T1000 (cell line): ENCODE results near the gene AATK.
"Not testable (repeated sequence)": the region's sequence is repeated elsewhere in the genome, so short reads cannot be mapped to it uniquely, and the experiment has no call there.

Experiments used
- DNase-seq: peaks from one replicate; lab custom pipeline; 2025; ENCODE audit warnings: mixed read lengths; lab: John Stamatoyannopoulos, UW

The AATK gene

DNA sequence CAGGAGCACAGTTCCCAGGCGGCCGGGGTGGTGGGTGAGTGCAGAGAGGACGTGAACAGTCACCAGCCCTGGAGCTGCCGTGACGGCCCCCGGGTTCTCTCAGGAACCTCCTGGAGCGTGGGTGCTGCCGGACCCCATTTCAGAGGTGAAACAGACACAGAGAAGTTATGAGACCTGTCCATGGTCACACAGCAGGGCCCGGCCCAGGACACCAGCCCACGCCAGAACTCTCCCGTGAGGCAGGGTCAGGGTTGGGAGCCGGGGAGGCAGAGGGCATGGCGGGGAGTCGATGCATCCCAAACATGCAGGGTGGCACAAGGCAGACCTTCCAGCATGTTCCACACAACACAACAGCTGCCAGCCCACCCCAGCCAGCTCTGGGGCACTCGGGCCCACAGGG is 4.5 kb downstream of the AATK start:
- DNase-seq = no peak

DNA sequence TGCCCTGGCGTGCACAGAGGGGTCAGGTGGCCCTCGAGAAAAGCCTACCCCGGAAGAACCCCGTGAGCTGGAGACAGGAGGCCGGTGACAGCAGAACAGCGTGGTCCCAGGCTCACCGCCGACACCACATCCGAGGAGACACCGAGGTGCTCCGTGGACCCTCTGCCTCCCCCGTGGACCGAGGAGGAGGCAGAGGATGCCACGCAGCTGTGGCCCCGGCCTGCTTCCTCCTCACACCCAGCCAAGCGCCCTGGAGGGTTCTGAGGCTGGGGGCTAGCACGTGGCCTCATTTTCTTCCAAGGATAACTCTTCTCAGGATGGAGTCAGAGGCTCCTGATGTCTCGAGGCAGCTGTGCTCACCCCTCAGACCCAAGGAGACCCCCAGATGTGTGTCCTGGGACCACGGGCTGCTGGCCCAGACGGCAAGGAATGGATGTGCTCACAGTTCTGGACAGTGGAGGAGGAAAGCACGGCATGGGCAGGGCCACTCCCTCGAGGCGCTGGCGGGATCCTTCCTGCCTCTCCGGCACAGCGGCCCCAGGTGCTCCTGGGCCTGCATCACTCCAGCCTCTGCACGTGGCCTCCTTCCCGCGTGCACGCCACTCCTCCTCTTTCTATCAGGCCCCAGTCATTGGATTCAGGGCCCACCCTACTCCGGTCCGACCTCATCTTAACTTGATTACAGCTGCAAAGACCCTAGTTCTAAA is 5.1 kb downstream of the AATK start:
- no peak for DNase-seq

DNA sequence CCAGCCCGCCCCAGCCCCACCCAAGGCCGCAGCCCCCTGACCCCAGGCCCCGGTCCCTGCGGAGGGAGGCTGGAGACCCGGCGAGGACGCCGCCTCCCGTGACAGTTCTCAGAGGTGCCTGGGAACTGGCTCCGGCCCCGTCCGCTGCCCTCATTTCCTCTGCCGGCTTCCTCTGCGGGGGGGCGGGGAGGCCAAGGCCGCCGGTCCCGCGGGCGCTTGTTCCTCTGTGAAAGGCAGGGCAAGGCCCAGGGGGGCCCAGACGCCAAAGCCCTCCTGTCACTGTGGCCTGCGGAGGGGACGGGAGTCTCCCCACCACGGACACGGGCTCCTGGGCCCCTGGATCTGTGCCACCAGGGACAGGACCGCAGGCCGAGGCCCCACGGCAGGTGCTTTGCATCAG is 5.7 kb downstream of the AATK start:
- no peak for DNase-seq

DNA sequence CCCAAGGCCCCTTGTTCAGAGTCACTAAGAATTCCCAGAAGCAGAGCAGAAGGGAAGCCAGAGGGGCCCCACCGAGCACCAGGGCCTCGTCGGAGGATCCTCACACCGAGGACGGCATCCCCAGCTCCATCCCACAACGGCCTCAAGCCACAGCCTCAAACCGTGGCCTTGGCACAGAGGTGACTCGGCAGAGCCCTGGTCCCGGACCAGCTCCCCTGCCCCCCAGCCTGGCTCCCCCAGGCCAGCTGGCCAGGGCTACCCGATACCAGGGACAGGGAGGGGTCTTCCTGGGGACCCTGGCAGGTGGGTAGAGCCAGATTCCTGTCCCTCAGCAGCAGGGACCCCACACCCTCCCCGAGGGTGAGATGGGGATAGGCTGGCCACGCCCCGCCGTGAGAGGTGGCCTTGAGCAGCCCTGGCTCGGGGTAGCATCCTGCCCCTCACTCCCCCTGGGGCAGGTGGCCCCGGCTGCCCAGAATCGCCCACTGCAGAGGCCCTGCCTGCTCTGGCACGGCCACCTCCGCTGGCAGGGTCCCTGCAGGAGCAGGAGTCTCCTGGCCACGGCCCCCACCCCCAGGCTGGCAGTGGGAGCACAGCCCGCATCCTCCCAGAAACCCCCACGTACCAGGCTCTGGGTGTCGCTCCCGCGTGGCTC is 6.3 kb downstream of the AATK start:
- DNase-seq = no peak

DNA sequence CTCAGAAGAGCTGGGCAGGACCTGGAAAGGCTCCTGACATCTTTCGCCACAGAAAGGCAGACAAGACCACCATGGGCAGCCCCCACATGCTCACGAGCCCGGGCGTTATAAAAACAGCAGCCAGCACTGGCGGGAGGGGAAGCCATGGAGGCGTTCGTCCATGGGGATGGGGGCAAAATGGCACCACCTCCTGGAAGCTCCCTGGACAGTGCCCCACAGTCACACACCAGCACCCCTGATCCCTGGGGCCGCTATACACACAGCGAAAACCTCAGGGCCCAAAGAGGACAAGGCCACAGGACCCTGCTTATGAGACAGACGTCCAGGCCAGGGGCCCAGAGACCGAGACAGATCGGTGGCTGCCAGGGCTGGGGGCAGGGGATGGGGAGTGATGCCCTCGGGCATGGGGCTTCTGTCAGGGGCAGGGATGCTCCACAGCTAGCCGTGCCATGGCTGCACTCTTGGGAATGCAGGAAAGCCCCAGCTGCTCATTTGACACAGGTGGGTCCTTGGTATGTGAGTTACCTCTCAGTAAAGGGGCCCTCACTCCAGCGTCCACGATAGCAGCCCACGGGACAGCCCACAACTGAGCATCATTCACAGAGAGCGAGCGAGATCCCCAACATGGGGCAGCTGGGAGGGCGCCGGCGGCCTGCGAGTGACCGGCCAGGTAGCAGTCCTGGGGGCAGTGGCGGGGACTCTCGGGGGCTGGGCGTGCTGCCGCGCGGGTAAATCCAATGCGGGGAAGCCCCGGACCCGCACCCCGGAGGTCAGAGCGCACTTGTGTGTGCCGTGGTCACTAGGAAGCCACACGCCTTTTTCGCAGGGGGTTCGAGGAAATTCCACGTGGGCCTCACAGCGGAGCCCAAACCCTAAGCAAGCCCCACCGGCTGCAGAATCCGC is 7.1 kb downstream of the AATK start:
- no peak for DNase-seq

DNA sequence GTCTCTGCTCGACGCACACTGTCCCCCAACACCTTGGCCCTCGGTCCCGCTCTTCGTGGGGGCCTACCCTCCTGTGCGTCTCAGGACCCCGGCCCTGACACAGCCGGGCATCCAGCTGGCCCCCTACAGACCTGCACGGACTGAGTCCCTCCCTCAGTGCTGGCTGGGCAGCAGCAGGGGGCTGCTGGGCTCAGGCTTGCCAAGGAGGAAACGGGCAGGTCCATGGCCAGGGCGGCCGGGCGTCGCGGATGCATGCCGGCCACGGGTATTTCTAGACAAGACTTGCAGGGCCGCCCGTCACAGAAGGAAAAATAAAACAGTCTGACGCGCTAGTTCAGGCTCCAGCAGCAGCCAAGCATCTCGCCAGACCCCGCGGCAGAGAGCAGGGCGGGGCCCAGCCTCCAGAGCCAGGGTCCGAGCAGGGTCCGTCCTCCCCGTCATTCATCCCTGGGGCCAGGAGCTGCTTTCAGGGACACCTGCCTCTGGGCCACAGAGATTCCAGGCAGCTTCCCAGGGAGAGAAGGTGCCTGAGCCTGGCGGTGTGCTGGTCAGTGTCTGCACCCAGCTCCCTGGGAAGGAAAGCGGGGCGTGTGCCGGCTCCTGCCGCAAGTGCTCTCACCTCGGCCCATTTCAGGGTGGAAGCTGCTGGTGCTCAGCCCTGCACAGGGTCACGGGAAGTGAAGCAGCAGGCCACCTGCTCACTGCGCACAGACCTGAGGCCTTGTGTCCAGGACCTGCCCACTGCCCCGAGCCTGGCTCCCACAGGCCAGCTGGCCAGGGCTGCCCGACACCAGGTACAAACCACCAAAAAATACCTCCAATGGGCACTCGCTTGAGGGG is 8.0 kb downstream of the AATK start:
- no peak for DNase-seq

DNA sequence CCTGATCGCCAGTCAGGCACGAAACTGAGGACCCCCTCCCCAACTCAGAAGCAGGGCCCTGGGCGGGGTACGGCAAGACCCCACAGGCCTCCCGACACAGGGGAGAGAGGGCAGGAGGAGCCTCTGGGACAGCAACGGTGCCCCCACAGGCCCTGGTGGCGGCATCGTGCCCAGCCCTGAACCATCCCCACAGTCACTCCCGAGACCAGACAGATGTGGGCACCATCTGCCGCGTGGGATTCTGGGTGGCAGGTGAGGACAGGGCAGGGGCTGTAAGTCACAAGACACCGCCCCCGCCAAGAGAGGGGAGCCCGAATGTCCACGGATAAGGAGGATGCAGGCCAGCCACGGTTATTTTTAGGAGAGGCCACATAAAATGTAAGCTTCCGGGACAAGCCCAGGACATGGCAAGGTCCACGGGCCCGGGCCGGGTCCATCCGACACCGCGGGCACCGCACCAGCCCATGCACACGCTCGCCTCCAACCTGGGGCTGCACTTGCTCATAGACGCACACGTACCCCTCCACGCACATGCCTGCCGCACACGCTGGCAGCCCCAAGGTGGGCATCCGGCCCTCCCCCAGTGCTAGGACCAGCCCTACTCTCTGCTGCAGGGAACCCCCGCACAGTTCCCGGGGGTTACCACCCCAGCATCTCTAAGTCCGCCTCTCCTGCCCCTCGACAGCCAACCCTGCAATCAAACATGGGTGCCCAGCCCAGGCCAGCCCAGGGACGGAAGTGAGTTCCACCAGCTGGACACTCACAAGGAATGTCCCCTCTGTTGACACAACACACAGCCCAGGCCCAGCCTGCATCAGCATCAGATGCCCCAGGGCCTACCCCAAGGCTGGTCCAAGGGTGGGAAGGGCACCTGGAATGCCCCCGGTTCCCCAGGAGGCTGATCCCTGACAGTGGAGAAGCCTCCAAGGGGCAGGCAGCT is 8.9 kb downstream of the AATK start:
- DNase-seq = no peak

DNA sequence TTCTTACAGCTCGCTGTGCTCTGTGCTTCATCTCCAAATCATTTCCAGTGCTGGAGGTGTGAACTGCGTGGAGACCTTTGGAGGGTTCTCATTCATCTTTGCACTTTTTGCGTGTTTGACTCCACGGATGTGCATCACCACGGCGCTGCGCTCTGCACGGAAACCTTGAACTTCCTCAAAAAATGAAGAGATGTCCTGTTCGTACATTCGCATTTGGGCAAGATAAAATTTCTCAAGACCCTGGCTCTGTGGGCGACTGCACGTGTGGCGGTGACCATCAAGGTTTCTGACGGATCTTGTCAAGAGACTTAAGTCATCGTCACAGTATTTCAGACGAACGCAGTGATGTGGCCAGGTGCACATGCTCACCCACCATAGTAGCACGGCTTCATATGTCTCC is 11.1 kb downstream of the AATK start:
- DNase-seq = no peak

DNA sequence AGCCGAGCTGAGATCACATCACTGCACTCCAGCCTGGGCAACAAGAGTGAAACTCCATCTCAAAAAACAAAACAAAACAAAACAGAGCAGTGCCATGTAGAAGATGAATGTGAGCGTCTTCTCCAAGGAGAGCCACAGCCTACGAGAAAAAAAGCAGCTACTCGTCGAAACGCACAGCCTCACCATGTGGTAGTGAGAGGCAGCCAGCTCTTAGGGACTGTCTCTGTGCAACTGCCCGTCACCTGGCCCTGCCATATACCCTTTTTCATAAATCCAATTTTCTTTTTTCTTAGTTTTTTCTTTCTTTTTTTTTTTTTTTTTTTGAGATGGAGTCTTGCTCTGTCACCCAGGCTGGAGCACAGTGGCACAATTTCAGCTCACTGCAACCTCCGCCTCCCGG is 12.0 kb downstream of the AATK start:
- DNase-seq = not testable (repeated sequence)

DNA sequence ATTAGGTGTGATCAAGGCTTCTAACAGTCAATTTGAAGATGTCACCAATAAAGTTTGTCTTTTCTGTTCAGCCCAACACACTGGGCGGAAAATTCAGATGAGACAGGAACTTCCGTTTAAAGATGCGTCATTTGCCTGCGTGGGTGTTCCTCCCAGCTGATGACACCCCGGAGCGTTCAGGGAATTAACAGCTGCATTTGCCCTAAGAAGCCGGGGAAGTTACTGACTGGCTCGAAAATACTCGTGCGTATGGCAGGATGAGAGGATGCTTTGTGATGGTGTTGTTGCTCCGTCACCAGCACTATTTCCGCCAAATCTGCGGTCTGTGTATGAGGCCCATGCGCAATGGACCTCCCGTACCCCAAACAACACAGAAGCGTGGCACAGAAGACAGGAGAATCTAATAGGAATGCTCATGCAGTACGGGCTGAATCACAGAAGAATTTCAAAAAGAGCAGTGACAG is 12.6 kb downstream of the AATK start:
- peak; percentile 15 for DNase-seq

DNA sequence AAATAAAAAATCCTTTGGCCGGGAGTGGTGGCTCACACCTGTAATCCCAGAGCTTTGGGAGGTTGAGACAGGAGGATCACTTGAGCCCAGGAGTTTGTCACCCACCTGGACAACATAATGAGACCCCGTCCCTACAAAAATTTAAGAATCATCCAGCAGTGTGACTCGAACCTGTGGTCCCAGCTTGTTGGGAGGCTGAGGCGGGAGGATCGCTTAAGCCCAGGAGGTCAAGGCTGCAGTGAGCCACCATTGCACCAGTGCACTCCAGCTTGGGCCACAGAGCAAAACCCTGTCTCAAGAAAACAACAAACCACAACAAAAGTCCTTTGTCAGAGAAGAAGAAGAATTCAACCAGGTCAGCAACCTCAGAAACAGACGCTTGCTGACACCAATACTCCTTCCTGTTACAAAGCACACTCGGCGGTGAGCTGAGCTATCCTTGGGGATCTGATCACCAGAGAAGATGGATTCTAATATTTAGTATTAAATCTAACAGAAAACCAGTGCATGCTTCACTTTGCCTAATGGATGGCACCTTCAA is 13.7 kb downstream of the AATK start:
- no peak for DNase-seq

DNA sequence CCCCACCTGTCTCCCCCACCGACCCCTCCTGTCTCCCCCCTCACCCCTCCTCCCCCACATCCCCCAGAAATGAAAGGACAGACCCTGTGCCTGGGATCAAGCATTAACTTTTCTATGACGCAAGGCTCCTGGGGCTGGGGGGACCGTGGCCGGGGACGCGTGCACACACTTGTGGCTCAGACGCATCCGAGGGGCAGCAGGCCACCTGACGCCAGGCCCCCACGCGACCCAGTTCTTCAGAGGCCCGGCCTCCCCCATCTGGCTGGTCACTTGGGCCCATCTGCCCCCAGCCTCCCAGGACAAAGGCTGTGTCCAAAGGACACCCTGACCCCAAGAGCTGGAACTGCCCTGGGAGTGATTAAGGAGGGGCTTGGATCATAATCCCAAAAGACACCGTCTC is 14.7 kb downstream of the AATK start:
- no peak for DNase-seq

DNA sequence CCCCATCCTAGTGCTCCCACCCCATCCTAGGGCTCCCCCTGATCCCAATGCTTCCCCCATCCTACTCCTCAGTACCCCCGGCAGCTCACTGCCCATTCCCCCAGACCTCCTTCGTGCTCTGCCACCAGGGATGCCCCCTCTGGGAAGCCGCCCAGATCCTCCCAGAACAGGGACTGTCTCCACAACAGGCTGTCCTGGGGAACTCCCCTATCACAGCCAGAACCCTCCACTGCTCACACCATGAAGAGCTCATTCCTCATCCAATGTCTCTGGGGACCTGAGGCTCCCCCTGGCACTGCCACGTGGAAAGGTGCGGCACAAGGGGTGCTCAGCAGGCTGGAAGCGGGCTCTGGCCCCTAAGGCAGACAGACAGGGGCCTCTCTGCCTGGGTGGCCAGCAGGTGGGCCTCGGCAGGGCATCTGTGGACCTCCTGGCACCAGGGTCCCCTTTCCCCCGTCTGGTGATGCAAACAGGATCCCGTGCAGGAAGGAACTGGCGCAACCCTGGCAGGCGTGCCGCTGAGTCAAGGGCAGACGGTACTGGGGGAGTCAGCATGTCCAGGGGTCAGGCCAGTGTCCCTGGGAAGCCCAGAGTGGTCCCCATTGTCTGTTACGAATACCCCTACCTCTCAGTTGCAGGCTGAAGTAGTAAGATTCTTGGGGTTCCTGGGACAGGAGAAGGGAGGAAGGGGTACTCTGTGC is 15.5 kb downstream of the AATK start:
- no peak for DNase-seq

DNA sequence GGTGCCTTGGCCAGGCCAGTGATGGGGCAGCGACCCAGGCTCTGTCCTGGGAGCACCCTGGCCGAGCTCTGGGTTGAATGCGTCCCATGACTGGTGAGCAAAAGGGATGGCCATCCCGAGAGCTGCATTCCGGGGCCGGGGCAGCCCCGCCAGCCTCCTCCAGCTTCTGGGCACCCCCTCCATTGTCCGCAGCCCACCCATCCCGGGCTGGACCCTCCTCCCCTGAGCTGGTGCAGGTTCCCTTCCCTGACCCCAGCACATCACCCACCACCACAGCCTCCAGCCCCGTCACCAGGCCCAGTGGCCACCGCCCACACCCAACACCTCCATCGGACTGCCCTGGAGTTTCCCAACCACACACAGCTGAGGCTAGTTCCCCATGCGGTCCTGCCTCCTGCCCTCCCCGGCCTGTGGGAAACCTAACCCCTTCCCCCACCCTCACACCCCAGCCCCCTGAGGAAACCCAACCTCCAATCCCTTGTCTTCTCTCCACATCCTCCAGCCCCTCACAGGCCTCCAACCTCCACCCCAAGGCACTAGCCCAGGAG is 17.0 kb downstream of the AATK start:
- DNase-seq = no peak

DNA sequence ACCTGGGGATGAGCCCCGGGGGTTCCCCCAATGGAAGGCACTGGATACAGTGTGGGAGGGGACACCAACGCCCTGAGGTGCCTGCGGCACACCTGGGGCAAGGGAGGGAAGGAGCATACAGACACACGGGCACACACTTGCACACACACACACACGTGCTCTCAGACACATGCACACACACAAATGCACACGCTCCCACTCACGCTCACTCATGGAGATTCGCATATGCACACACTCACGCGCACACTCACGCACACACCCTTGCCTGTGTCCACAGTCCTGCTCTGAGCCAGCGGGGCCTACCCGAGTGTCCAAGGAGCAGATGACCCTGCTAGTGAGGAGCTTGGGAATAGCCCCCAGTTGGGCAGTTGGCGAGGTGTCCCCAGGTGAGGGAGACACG is 17.4 kb downstream of the AATK start:
- no peak for DNase-seq

DNA sequence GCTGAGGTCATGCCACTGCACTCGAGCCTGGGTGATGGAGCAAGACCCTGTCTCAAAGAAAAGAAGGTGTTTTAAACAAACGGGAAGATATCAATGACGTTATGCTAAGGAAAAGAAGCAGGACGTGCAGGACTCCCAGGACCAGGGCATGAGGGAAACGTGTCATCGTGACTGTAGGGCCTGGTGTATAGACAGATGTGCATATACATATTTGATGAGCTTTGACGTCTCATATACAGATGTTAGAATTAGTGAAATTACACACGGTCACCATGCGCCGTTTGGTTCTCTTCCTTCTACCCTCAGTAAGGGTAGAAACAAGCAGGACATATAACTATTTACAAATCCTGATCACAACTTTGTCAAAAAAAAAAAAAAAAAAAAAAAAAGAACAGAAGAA is 18.3 kb downstream of the AATK start:
- no peak for DNase-seq

DNA sequence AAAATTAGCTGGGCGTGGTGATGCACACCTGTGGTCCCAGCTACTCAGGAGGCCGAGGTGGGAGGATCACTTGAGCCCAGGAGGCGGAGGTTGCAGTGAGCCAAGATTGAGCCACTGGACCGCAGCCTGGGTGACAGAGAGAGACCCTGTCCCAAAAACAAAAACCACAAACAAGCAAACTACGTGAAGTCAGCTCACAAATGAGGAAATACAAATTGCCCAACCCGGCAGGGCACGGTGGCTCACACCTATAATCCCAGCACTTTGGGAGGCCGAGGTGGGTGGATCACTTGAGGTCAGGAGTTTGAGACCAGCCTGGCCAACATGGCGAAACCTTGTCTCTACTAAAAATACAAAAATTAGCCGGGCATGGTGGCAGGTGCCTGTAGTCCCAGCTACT is 19.8 kb downstream of the AATK start:
- not testable (repeated sequence) for DNase-seq

DNA sequence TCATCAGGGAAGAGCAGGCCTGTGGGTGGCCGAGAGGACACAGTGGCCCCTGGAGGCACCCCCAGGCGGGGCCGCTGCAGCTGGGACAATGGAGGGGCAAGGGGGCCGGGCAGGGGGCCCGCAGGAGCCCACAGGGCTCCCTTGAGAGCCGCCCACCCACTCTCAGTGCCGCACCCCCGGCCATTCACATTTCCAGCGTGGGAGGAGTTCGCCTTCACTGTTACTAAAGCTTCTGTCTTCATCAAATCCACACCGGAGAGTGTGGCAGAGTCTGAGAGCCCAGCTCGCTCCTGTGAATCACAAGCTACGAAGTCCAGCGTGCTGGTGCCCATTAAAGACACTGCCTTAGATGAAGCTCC is 21.6 kb downstream of the AATK start:
- no peak for DNase-seq

DNA sequence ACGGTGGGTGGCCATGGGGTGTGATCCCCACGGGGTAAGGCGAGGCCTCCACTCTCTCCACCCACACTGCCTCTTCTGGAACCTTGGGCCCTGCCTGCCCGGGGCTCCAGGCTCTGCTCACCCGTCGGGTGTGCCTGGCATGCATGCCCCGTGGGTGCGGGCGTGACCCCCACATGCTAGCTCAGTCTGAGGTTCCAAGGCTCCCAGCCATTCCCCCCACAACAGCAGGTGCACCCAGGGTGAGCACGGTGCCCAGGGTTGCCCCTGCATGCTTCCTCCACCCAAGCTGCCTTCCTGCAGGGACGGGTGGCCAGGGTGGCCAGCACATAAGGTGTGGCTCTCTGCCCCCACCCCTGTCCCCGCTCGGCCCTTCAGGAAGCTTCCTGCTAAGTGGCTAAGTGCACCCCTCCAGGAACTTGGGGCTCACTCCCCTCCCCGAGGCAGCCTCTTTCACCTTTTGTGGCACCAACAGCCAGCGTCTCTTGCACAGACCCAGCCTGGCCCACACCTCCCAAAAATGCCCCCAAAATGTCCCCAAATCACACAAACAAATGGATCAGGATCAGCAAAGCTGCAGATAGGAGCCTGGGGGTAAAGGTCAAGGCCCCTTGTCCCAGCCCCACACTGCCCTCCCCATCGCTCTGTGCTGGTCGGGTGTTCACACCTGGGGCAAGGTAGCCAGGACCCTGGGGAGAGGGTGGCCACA is 22.2 kb downstream of the AATK start:
- DNase-seq = no peak
